Hippocampal formation (tissue), 2 donors: ENCODE results near the gene HPS4.

Source experiments
- DNase-seq, 2 donors: peaks; one replicate each; lab custom pipeline; 2025; lab: John Stamatoyannopoulos, UW

The HPS4 gene

DNA sequence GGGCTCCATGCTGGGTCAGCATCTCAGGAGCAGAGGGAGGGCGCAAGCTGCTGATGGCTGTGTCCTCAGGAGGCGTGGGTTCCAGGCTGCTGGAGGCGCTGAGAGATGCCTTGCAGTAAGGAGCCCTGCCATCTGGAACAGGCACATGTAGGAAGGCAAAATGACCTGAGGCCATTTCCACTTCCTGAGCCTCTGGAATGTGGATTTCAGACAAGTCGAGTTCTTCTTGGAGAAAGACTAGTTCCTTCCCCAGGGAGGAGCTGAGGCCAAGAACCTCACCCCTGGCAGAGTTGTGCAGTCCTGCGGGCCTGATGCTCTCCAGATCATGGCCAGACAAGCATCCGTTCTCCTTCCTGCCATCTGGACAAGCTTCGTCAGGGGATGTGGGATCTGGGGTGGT lies 19.3 kb downstream of the HPS4 start:
- DNase-seq = no peak

DNA sequence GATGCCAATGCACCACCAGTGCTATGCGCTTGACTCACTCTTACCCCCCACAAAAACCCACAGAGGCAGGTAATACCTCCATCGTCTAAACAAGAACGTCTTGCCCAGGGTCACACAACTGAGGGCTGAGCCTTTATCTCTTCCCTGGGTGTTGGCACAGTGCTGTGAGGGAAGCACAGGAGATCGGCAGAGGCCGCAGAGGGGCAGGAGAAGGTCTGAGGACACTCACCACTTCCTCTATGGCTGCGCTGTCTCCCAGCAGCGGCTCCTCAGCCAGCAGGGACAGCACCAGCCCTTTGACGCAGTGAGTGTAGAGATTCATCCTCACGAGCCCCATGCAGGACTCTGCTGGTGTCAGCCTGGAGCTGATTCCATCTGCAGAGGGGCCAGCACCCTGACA lies 19.9 kb downstream of the HPS4 start:
- DNase-seq = no peak

DNA sequence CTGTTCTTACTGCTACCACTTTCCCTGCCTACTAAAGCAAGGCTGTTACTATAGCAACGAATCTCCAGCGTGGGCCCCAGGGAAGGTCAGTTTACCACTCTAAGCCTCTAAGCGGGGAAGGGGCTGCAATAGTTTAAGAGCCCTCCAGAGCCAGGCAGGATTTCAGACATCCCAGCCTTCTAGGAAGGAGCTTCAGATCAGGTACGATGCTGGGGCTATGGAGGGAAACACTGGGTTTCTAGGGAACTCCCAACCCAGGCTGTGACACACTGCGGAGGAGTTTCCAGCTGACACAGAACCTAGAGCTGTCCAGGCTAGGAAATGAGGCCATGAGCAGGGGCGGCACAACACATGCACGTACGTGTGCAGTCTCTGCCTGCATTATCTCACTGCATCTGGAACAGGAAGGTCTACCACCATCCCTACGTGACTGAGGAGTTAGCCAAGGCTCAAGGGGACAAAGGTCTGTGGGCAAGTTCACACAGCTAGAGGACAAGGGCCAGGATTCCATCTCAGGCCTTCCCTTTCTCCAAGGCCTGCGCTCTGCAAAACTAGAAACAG lies 20.4 kb downstream of the HPS4 start:
- peak in 1 of 2 donors; percentile 27 for DNase-seq

DNA sequence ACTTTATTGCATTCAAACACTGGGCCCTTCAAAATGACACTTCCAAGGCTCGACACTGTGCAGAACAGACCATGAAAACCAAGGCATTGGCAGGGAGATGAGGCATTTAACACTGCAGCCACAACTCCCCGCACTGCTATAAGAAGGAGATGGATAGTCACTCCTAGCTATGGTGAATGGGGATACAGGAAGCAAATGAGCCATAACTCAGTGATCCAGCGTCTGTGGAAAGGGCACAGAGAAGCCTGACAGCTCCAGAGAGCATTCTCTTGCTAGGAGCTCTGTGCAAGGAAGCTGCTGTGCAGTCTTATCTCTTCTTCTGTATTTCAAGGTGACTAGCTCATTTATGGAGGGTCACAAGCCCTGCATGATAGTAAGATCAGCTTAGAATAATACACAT lies 20.9 kb downstream of the HPS4 start:
- DNase-seq = no peak

DNA sequence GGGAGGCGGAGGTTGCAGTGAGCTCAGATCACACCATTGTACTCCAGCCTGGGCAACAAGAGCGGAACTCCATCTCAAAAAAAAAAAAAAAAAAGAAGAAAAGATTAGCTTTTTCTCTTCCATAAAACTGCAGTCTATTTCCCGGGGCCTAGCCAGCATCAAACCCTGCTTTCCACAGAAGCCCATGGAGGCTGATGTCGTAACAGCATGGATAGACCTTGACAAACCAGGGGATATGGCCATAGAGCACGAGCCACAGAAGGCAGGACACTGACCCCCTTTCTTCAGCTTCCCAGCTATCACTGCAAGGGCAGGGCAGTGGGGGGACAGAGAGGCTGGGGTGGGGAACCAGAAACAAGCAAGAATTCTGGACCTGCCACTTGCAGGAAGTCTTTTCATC lies 21.5 kb downstream of the HPS4 start:
- no peak for DNase-seq

DNA sequence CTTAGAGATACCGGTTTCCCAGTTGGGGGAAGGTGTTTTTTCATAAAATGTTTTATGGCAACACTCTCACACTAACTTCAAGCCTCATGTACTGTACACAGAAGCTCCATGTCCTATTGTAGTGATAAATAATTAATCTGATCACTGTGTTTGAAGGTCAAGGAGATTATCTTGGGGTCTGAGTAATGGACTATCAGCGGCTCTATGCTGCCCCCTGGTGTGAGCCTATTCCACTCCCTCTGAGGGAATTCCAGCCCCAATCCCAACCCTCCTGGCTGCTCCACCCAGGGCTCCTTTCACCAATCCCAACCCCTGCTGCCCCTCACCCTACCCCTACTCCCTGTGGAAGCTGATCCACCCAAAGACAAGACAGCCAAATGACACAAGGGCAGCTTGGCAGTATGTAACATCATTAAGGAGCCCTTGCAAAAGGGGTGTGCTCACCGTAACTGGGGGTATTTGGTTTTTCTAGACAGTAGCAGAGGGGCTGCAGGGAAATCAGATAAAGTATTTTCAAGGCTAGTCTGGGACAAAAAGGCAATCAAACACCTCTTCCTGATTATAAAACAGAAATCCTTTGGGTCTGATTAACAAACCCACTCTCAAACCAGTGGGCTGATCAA lies 22.3 kb downstream of the HPS4 start:
- DNase-seq = peak in 1 of 2 donors; percentile 2

DNA sequence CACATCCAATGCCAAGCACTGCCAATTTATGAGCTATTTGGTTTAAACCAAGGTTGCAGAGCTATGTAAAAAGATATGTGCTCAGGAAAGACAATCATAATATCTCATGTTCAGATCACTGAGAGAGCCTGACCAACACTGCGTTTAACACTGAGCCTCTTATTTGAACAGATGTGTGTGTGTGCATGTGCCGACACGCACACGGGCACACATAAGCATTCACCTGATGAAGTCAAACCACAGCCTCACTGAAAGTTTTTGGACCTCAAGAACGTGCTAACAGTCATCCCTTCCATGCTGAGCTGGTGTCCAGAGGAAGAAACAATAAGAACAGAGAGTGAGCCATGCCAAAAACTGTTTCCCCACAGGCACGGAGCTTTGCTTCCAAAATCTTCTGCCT lies 23.4 kb downstream of the HPS4 start:
- no peak for DNase-seq

DNA sequence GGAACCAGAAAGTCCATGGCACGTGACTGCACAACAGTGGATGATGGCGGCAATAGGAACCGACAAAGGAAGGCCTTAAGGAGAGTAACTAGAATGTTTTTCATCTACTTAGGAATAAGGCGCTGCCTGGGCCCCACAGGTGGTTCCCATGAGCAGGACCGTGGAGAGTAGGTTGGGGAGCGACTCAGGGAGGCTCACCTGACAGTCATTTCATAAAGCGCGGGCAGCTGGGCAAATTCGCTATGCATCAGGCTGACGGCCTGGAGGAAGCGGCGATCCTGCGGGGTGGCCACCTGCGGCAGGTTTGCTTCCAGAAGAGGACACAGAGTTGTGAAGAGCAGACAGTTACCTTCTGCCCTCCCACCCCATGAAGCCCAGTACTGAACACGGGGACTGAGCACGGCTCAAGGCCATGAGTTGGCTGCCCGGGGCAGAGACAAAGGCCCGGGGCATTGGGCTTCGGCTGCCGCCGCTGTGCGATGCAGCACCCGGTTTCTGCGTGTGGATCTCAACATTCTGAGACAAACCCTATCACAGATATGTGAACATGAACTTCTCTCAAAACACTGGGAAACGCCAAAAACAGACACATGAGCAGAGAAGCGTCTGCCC lies 25.8 kb downstream of the HPS4 start:
- no peak for DNase-seq

DNA sequence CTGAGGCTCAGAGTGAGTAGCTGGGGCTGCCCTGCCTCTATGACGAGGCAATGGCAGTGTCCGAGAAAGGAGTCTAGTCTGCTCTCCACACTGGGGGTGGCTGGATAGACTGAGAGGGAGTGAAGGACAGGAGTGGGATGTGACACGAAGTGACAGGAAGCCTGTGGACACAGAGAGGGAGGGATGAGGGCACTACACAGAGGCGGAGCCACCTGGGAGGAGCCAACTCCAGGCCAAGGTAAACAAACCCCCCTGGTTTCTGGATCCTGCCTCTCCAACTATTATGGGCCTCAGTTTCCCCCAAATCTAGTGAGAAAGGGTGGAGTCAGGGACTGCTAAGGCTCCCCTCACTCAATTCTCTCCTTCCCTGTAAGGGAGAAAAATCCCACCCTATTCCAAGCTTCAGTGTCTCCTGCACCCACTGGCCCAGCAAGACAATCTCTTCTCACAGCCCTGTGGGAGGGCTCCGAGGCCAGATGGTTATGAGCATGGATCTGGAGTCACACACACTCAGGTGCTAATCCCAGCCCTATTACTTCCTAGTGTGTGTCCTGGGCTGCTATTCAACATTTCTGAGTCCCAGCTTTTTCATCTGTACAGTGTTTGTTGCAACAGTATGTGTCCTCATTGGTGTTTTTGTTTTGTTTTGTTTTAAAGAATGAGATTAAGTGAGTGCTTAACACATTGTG lies 29.6 kb downstream of the HPS4 start:
- DNase-seq = no peak

DNA sequence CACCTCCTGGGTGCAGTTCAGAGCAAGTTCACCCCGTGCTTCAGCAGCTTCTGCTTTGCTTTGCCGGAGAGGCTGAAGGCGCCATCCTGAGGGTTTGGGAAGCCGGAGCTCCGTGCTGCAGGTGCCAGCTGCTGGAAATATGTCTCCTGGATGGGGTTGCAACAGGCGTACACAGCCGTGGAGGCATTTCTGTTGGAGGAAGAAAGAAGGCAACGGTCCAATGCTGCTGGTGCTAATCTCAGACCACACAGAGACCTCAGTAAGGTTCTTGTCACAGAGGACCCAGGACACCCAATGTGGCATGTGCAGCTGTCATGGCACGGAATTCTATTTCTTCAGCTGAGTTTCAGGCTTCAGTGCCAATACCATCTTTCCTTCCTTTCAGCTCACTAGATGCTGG lies 30.4 kb downstream of the HPS4 start:
- DNase-seq = no peak

DNA sequence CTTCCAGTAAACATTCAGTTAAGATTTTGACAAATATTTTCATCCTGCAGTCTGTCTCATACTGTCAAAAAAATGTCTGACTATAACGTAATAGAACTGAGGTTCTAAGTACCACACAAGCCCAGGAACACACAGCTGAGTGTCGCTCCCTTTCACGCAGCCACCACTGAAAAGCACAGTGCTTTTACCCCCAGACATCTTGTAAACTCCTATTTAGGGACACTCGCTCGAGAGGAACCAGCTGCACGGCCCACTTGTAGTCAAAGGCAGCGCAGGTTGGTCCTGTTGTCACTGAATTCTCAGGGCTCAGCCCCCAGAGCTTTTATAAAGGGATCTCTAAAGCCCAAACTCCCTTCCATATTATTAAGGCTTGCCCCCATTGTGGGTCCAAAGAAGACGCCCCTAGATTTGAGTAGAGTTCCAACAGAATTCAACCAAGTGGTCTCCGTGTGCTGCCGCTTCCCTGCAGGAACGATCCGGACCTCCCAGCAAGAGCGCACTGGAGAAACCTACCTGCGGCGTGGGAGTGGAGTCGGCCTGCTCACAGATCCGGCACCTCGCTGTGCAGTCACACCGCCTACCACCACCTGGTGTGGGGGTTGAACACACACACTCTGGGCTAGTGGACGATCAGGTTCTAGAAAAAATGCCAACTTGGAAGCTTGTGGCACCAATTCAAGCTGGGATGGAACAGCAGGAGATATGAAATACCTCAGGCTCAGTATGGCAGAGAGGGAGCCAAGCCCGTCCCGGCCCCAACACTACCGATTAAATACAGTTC lies 31.2 kb downstream of the HPS4 start:
- no peak for DNase-seq

DNA sequence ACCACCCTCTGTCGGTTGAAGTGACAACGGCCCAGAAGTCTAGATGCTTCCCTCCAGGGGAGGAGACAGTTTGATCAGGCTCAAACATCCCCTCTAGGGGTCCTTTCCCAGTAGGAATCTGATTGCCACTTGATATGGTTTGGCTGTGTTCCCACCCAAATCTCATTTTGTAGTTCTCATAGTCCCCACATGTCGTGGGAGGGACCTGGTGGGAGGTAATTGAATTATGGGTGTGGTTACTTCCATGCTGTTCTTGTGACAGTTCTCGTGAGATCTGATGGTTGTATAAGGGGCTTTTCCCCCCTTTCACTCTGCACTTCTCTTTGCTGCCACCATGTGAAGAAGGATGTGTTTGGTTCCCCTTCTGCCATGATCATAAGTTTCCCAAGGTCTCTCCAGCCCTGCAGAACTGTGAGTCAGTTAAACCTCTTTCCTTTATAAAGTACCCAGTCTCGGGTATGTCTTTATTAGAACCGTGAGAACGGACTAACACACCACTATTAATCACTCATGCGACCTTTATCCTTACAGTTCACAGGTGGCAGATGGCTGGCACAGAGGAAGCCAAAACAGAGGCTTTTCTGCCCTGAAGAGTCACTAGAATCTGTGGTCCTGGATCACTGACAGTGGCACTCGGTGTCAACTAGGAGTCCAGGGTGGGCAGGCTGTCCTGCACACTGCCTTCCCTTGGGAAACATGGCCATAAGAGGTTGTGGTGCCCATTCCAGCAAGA lies 33.0 kb downstream of the HPS4 start:
- no peak for DNase-seq

DNA sequence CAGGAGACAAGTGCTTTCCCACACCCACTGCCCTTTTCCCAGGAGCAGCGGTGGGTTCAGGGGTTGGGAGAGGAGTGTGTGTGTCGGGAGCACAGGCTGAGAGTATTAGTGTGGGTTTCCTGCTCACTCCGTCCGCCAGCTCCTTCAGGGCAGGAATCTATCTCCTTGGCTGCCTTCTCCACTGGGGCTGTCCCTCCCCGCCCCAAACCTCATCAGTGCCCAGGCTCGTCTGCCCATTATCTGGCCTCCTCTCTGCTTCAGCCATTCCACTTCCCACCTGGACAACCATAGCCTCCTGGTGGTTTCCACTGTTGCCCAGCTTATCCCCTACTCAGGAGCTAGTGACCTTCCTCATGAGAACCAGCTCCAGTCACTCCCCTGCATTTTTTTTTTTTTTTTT lies 34.6 kb downstream of the HPS4 start:
- DNase-seq = no peak

DNA sequence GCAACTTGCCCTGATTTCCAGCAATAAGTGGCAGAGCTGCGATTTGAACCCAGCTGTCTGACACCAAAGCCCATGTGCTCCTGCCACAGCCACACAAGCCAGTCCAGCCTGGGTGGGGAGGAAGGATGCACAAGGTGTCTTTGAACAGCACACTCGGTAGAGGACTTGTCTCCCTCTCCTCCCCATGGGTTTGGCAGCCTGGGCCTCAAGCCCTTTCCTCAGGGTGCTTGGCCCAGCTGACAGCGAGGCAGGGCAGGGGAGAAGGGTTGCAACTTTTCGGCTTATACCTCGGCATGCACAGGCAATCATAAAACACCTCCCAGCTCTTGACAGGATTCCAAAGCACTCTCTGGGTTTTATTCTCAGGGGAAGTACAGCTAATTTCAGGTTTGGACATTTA lies 35.2 kb downstream of the HPS4 start:
- DNase-seq = no peak

DNA sequence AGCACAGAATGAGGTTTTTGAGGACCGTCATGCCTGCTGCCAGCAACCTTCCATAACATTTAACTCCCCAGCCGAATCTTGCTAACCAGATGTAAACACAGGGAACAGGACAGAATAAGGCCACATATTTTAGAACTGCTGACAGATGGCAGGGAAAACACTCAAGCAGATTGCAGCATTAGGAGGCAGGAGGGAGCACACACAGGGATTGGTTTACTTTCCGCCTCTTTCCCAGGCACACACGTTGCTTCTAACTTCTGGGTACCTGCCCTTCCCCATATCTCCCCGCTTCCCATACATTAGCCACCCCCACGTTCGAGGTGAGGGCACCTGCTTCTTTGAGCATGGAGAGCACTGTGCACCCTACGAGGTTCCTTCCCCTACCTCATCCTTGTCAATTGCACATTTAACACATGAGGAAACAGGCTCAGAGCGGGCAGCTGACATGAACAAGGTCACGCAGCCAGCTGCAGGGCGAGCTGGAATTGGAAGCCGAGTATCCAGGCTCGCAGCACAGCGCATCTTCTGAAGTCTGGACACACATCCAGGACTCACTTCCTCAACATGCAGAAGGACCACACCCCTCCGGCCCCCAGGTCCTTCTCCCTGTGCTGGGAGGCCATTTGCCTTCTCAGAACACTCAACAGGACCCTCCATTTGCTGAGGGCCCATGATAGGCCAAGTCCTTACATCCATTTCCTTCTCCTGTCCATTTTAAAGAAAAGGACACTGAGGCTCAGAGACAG lies 35.8 kb downstream of the HPS4 start:
- DNase-seq = peak in 1 of 2 donors; percentile 24

DNA sequence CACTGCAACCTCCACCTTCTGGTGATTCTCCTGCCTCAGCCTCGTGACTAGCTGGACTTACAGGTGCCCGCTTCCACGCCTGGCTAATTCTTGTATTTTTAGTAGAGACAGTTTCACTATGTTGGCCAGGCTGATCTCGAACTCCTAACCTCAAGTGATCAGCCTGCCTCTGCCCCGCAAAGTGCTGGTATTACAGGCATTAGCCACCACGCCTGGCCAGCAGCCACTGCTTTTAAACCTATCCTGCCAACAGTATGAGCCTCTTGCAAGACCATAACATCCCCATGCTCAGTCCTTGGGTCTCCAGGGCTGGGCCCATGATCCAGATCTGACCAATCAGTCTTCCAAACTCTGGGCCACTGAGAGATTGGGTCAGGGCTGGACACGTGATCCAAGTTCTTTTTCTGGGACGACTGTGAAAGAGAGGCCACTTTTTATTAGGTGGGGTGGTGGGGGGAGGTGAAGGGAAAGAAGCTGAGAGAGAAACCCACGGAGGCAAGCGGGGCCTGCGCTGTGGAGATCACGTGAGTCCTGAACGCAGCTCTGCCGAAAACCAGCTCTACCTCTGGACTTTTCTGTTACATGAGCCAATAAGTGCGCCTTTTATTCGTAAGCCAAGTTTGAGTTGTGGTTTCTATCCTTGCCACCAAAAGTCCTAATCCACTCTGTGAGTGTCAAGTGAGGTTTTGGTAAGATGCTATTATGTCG lies 36.6 kb downstream of the HPS4 start:
- no peak for DNase-seq

DNA sequence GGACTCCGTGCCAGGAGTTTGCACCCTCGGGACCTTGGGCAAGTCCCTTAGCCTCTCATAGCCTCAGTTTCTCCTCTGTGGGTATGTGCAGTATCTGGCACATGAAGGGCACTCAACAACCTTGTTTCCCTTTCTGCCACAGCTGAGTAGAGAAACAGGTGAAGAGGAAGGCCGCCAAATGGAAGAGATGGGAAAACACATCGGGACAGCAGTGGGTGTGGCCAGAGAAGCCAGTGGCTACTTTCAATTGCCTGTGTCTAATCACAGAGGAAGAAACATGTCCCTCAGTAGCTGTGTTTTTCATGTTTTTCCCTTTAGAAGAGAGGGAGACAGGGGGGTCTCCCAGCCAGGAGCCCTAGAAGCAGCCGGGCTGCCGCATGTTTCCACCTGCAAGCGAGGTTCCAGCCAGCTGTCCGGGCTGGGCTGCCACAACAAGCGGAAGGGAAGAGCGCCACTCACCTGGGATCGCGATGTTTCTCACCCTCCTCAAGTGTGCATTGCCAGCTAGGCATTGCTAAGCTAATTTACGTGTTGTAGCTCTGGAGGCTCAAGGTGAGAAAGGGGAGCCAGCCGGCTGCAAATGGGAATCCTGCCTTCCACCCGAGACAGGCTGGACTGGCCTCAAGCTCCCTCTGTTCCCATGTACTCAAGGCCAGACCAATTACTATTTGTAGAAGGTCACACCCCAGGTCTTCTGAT lies 37.9 kb downstream of the HPS4 start:
- DNase-seq = no peak

DNA sequence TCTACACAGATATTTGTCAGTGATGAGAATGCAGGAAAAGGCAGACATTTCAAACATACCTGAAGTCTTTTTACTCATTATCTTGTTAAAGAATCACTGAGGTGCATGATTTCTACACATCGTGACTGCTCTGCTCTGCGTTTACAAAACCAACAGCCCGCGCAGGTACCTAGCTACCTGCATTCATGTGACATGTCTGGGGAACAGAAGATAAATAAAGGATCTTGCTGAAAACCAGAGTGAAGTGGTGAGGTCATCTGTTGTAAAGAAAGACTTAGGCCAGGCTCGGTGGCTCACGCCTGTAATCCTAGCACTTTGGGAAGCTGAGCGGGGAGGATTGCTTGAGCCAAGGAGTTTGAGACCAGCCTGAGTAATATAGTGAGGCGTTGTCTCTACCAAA lies 38.8 kb downstream of the HPS4 start:
- no peak for DNase-seq

DNA sequence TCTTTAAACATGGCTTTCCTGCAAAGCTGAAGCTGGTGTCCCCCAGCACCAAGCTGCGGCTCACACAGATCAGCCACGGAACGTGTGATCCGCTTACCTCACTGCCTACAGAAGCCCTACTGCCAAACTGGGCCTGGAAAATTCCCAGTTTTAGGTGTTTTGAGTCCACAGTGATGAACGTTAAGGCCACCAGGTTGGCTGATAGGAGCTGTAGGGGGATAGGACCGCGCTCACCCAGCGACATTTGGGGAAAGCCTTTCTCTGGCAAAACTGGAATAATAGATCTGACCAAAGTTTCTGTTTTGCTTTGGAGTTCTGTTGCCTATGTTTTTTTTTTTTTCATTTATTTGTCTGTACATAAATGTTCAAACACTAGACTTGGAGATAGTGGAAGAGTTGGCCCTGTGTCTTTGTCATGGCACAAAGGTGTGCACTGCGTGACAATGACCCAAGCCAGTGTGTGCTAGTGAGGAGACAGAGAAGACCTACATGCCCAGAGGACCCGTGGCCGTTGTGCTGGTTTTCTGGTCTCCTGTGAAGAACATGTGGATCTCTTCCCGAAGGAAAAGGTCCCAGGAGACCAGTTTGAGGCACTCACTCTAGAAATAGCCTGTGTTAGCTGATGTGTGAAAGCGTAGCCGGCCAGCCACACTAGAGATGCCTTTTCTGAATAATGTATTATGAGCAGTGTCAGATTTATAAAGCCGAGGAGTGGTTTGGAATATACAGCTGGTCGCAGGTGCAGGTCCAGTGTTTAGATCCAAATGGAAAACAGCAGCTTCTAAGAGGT lies 39.5 kb downstream of the HPS4 start:
- no peak for DNase-seq
